GM21526 (cell line): ENCODE results near the gene VARS1.
"Not testable (repeated sequence)": the region's sequence is repeated elsewhere in the genome, so short reads cannot be mapped to it uniquely, and the experiment has no call there.

Experiments
- ATAC-seq: cut with Tn5 transposase; IDR thresholded peaks from one replicate; pipeline ENCODE4 v1.9.1; 2021; ENCODE audit warnings: moderate library complexity; ENCODE audit not compliant: unreplicated experiment, low FRiP score

VARS1 gene

DNA sequence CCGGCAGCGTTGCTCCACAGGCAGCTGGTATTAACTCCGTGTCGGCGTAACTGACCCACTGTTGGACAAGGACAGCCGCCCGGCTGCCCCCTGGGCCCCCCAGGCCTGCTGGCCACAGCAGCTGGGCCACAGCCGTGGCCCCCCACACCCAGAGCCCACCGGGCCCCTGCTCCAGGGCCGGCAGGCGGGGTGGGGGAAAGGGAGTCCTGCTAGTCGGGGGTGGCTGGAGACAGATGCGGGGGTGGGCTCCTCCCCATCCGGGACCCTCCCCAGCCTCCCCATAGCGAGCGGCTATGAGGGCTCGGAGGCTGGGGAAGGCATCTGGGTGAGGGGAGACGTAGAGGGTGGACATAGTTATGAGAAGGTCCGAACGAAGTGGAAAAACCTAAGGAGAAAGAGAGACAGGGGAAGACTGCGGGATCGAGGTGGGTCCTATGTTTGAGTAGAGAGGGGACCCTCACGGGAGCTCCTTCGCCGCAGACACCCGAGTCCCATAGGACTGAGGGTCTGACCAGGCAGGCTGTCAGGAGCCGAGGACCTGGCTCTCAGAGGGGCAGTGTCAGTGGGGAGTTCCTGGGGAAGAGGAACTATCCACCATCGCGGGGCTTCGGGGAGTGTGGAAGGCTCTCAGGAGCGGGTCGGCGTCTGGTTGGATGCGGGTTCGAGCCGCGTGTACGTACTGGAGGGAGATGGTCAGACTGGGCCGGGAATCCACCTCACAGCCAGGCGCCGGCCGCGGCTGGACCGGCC is 511 bp downstream of the VARS1 start:
- ATAC-seq, result no peak

- no peak for ATAC-seq
These were observed 1.2 kb downstream of the VARS1 start for GRCh38 chr6:31794294-31794865.

GRCh38 chr6:31793927-31794245 is 1.7 kb downstream of the VARS1 start:
- ATAC-seq, result not testable (repeated sequence)

DNA sequence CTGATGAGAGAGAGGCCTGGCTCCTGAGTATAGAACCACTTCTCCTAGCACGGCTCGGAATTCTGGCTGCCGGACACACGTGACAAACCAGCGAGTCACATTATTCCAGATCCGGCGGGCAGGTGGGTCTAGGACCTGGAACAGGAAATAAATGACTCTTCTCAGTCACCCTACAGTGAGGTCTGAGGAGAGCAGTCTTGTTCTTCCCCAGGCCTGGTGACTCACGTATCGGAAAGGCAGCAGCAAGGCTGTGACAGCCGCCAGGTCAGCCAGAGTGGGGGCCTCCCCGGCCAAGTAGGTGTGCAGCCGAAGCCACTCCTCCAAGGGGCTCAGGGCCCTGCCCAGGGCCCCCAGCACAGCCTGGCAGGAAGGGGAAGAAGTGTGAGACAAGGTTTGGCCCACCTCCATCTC is 2.8 kb downstream of the VARS1 start:
- no peak for ATAC-seq

DNA sequence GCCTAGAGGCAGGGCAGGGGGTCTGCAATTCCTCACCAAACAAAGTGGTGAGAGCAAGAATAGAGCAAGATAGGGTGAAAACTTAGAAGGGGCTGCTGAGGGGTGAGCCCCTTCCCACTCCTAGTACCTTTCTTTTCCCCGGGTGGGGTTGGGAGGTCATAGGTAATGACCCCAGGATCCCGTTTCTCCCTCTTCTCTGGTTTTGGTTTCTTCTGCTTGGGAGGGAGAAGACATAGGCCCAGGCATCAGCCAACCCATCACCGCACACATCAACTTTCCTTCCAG is 3.5 kb downstream of the VARS1 start:
- no peak for ATAC-seq

DNA sequence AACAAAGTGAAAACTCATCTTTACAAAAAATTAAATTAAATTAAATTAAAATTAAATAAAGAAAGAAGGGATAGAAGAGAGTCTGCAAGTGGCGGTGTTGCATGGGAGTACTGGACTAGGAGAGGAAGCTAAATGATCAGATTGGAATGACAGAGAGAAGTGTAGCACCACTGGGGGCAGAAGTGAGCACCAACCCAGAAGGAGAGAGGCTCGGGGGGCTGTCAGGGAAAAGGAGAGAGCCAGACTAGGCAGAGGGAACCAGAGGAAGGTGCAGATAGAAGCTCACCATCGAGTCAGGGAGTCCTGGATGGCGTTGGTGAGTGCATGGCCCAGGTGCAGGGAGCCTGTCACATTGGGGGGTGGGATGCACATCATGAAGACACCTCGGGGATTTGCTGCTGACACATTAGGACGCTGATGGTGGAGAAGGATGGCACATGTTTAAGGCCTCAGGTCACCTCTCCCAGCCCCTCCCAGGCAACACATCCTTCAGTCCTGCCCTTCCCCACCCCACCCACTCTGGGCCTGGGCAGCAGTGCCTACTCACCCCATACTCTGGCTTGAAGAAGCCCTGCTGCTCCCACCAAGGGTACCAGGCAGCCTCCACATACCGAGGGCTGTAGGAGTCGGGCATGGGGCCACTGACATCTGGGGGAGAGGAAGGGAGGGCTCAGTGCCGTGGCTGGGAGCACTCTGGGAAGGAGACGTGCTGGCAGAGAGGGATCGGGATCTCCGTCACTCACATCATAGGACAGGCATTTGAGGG is 4.0 kb downstream of the VARS1 start:
- ATAC-seq, result no peak

DNA sequence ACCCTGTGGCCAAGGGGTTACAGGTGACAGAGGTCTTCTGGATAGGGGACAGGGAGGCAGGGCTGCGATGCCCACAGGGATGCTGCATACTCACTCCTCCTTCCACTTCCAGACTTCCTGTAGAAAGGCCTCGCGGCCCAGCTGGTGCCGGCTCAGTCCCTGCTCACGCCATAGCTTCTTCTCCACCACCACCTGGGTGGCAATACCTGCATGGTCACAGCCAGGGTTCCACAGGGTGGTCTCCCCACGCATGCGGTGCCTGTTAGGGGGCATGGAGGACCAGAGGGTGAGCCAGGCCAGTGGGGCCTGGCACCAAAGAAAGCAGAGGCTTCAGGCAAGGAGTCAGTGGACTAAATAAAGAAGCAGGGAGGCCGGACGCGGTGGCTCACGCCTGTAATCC is 10.1 kb downstream of the VARS1 start:
- no peak for ATAC-seq

DNA sequence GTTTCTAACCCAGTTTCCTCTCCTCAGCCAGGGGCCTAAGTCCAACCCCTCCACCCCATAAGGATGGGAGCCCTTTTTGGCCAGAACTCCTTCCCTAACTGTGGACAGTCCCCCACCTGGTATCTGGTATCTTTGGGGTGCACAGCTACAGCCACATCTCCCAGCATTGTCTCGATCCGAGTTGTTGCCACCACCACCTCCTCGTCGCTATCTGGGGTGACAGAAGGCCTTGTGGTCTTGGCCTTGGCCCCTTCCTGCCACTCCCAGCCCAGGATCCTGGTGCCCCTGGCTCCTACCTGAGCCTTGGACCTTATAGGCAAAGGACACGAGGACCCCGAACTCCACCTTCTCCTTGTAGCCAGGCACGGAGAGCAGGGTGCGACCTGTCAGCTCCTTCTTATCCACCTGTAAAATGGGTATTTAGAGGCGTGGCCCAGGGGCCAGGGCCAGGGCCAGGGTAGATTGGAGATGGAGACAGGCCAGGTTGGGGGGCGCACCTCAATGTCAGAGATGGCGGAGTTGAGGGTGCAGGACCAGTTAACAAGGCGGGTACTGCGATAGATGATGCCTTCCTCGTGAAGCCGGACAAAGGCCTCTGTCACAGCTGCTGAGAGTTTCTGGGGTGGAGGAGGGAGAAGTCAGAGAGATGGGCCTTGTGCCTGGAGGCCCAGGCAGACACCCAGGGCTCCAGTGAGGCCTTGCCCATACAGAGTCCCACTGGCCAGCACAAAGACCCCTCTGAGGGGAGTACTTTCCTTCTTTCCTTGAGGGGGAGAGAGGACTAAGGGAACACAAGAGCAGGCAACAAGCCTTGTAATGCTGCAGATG is 11.2 kb downstream of the VARS1 start:
- ATAC-seq, result no peak

DNA sequence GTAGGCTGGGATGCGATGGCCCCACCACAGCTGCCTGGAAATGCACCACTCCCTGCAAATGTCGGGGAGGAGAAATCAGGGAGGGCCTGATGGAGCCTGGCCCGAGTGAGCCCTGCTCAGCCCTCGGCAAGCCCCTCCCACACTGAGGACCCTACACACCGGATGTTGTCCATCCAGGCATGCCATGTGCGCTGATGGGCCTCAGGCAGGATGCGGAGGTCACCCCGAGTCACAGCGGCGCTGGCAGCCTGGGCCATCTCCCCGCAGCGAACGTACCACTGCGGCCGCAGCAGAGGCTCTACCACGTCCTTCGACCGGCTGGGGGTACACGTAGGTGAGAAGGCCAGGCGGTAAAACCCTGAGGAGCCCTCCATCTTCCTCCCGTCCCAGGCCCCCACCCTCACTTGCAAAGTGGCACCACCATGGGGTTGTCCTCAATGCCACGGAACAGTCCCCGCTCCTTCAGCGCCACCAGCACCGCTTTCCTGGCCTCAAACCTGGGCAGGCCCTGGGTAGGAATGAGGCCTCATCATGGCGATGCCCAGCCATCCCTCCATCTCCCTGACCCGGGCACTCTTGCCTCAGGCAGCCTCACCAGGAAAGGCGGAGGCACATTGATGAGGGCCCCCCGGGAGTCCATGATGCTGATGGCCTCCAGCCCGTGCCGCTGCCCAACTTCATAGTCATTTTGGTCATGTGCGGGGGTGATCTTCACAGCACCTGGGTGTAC is 13.3 kb downstream of the VARS1 start:
- ATAC-seq, result no peak

- no peak for ATAC-seq
These were observed 14.1 kb downstream of the VARS1 start for GRCh38 chr6:31781244-31782125.

- ATAC-seq, result no peak
These were observed 14.9 kb downstream of the VARS1 start for GRCh38 chr6:31780507-31781243.

- no peak for ATAC-seq
These were observed 15.6 kb downstream of the VARS1 start for GRCh38 chr6:31779908-31780307.

GRCh38 chr6:31778999-31779885 is 16.3 kb downstream of the VARS1 start:
- ATAC-seq, result no peak

GRCh38 chr6:31778193-31778592 is 17.4 kb downstream of the VARS1 start:
- ATAC-seq, result no peak

DNA sequence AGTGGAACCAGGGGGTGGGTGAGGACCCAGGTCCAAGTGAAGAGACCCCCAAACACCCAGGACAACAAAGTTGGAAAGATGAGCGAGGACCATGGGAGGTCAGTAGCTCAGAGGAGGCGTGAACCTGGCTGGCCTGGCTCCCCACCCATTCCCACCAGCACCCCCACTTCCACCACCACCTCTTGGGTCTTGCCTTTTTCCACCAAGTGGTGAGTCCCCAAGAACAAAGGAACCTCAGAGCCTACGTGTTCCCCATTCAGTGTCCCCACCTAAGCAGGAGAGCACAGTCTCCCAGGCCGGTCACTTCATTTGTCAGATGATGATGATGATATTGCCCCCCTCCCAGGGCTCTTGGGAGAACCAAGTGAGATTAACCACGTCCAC is 17.9 kb downstream of the VARS1 start:
- no peak for ATAC-seq

DNA sequence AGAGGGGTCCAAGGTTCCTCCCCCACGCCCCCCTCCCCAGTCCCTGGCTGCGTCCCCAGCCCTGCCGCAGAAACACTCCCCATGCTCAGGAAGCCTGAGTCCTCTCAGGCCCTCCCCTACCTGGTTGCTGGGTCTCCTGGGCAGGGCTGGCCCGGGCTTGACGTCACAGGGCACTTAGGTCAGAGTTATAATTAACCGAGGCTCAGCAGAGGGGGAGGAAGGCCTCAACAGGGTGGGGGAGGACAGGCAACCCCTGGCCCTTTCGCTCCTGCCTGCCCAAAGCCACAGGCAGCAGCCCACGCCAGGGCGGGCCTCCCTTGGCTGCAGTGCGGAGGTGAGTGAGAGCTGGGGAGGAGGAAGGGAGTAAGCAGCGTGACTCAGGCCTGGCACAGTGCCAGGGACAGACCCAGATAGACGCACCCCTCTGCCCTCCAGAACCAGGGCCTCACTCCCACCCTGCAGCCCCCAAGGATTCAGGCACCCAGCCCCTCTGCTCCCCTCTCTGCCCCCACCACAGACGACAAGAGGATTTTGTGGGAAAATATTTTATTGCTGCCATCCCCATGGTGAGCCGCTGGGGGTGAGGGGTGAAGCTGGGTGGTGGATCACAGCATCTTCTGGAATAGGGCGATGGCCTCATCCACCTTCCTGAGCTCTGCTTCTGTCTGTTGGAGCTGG is 18.4 kb downstream of the VARS1 start, which contains the start of gene VWA7:
Gene VWA7, minus strand, starts transcription at position 340 of the 678 bp plus-strand sequence. CDS start 549 bp downstream, outside the sequence.
- ATAC-seq, result peak; percentile 42

DNA sequence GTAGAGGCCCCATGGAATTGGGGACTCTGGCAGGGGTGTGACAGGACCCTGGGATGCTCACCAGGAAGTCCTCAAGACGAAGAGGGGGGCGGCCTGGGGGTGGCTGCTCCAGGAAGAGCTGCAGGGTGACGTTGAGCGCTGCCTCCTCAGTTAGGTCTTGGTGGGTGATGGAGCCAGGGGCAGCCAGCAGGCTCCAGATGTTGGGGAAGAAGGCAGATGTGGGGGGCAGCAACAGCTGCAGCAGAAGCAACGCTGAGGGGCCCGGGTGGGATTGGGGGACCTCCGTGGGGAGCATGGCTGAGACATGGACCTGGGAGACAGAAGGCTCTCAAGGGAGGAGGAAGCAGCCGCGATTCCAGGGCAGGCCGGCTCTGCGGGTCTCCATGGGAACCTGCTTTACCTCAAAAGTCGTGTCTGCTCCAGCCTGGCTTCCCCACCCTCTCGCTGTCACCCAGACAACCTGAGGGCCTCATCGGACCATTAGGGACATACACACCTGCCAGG is 19.0 kb downstream of the VARS1 start:
- no peak for ATAC-seq
